Measurements from ENCODE around the gene MMD2.
"Not testable (repeated sequence)": the region's sequence is repeated elsewhere in the genome, so short reads cannot be mapped to it uniquely, and the experiment has no call there.

MMD2 gene, protein sequence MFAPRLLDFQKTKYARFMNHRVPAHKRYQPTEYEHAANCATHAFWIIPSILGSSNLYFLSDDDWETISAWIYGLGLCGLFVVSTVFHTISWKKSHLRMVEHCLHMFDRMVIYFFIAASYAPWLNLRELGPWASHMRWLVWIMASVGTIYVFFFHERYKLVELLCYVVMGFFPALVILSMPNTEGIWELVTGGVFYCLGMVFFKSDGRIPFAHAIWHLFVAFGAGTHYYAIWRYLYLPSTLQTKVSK
- total RNA-seq, result 0 to 0.04 reads per million in 2 experiments

GRCh38 chr7:4958477-4959301, at the start of gene MMD2:
TSS of gene MMD2 (minus strand) at chr7:4959187. CDS start at chr7:4959017, 170 bp downstream.
- no peak for DNase-seq (ENCODE audit: low read depth)

- no peak for DNase-seq (ENCODE audit: low read depth)
Measured at GRCh38 chr7:5005066-5005465, 46.1 kb upstream of the MMD2 start.

- no peak for DNase-seq (ENCODE audit: low read depth)
Measured at GRCh38 chr7:5001911-5002310, 42.9 kb upstream of the MMD2 start.

DNA sequence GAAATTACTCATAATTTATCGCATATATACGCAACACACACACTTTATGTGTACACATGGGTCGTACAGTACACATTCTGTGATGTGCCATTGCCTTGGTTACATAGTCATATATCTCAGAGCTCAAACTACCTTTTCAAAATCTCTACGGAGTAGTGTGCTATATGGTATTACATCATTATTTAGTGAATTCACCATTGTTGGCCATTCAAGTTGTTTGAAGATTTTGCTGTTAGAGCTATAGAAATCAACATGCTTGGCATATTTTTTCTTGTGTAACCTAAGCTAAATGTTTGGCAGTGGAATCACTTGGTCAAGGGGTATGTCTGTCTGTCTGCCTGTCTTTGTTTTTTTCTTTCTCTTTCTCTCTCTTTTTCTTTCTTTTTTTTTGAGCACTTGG, 42.0 kb upstream of the MMD2 start:
- DNase-seq (ENCODE audit: low read depth), result no peak

DNA sequence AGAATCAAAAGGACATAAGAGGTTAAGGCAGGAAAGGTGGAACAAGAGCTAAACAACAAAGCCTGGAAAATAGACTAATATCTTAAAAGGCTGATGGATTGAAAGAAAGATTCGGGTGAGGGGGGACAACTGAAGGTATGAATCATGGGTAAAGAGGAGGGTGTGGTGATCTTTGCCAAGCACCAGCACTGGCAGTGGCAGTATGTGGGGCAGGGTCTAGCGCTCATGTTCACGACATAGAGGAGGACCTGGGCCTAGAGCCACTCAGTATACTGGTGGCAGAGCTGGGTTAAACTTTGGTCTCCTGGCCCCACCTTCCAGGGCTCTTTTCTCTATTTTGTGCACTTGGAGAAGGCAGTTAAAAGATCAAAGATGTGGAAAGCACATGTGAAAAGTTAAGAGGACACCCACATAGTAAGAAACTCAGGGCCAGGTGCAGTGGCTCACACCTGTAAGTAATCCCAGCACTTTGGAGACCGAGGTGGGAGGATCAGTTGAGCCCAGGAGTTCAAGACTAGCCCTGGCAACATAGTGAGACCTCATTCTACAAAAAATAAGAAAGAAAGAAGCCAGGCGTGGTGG, 40.5 kb upstream of the MMD2 start:
- no peak for DNase-seq (ENCODE audit: low read depth)

GRCh38 chr7:4998910-4999309, 39.9 kb upstream of the MMD2 start:
- no peak for DNase-seq (ENCODE audit: low read depth)

- no peak for DNase-seq (ENCODE audit: low read depth)
Measured at GRCh38 chr7:4998244-4998643, 39.3 kb upstream of the MMD2 start.

GRCh38 chr7:4996696-4997222, 37.8 kb upstream of the MMD2 start:
- DNase-seq (ENCODE audit: low read depth), result no peak

DNA sequence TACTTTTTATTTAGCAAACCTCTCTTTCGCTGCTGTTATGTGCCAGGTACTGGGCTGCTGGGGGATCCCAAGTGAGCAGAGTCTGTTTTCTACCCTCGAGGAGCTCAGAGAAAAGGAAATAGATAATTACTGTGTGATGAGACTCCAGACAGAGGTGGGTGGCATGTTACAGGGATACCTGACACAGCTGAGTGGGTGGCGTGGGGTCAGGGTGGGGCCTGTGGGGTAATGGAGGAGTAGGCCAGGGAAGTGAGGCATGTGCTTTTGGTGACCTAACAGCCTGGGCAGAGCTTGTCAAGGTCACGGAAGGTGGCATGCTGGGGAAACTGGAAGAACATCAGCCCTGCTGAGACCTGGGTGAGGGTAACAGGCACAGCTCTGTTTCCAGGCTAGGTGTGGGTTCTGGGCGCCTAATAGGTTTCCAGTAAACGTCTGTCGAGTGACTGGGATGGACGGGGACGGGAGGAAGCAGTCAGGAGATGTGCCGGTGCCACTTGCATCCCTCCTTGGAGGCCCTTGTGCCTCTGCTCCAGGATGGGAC, 36.5 kb upstream of the MMD2 start:
- DNase-seq (ENCODE audit: low read depth), result no peak

- DNase-seq (ENCODE audit: low read depth), result no peak
Measured at GRCh38 chr7:4993471-4993870, 34.5 kb upstream of the MMD2 start.

GRCh38 chr7:4982741-4983140, 23.8 kb upstream of the MMD2 start:
- not testable (repeated sequence) for DNase-seq (ENCODE audit: low read depth)

DNA sequence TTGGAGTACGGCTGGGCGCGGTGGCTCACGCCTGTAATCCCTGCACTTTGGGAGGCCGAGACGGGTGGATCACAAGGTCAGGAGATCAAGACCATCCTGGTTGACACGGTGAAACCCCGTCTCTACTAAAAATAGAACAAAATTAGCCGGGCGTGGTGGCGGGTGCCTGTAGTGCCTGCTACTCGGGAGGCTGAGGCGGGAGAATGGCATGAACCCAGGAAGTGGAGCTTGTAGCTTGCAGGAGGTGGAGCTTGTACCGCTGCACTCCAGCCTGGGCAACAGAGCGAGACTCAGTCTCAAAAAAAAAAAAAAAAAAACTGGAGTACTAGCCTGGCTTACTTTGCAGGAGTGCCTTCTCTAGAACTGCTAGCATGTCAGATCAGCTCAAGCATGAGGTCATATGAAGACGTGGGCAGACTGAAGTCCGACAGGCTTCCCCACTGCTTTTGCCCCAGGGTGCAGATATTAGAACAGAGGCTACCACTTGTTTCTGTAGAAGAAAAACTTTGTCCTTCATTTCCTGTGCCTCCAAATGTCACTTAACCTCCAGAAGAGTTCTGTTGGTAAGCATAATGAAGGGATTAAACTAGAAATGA, 22.4 kb upstream of the MMD2 start:
- not testable (repeated sequence) for DNase-seq (ENCODE audit: low read depth)

DNA sequence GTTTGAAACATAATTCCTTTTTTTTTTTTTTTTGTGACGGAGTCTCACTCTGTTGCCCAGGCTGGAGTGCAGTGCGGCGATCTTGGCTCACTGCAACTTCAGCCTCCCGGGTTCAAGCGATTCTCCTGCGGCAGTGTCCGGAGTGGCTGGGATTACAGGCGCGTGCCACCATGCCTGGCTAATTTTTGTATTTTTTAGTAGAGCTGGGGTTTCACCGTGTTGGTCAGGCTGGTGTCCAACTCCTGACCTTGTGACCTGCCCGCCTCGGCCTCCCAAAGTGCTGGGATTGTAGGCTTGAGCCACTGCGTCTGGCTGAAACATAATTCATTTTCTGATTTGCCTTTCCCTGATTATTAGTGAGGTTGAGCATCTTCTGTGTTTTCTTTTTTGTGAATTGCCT, 16.6 kb upstream of the MMD2 start:
- DNase-seq (ENCODE audit: low read depth), result not testable (repeated sequence)

DNA sequence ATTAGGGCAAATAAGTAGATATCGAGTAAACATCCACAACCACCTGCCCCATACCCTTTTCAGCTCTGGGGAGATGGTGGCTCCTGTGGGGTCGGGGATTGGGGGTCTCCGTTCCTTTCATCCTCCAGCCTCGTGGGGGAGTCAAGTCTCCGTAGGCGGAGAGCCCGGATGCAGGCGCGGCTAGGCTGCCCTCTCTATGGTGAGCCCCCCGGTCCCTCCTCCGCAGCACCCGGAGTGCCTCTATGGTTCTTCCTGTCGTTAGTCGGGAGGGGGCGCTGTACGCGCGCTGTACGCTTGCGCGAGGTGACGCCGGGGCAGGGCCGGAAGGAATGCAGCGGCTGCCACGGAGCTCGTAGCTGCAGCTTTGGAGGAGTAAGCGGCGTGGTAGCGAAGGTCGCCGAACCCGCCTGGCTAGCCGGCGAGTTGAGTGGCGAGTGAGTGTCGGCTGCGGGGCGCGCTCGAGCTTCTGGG, 14.8 kb upstream of the MMD2 start:
- peak; percentile 87 for DNase-seq (ENCODE audit: low read depth)

- DNase-seq (ENCODE audit: low read depth), result not testable (repeated sequence)
Measured at GRCh38 chr7:4972446-4972845, 13.5 kb upstream of the MMD2 start.

DNA sequence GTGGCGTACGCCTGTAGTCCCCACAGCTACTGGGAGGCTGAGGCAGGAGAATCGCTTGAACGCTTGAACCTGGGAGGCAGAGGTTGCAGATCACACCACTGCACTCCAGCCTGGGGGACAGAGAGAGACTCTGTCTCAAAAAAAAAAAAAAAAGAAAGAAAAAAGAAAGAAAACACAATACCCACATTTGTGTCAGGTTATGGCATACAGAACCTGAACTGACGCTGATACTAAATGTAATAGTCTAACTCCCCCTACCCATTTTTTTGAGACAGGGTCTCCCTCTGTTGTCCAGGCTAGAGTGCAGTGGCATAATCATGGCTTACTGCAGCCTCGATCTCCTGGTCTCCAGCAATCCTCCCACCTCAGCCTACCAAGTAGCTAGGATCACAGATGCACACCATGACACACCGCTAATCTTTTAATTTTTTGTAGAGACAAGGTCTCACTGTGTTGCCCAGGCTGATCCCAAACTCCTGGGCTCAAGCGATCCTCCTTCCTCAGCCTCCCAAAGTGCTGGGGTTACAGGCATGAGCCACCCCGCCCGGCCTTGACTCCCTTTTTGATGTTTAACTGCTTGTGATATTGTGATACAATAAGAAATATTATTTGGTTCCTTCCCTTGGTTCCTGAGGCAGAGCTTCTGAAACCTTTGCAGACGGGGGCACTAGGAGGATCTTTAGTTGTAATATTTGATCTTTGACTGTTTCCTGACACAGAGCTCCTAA, 6.5 kb upstream of the MMD2 start:
- no peak for DNase-seq (ENCODE audit: low read depth)

GRCh38 chr7:4964506-4964905, 5.5 kb upstream of the MMD2 start:
- DNase-seq (ENCODE audit: low read depth), result no peak

DNA sequence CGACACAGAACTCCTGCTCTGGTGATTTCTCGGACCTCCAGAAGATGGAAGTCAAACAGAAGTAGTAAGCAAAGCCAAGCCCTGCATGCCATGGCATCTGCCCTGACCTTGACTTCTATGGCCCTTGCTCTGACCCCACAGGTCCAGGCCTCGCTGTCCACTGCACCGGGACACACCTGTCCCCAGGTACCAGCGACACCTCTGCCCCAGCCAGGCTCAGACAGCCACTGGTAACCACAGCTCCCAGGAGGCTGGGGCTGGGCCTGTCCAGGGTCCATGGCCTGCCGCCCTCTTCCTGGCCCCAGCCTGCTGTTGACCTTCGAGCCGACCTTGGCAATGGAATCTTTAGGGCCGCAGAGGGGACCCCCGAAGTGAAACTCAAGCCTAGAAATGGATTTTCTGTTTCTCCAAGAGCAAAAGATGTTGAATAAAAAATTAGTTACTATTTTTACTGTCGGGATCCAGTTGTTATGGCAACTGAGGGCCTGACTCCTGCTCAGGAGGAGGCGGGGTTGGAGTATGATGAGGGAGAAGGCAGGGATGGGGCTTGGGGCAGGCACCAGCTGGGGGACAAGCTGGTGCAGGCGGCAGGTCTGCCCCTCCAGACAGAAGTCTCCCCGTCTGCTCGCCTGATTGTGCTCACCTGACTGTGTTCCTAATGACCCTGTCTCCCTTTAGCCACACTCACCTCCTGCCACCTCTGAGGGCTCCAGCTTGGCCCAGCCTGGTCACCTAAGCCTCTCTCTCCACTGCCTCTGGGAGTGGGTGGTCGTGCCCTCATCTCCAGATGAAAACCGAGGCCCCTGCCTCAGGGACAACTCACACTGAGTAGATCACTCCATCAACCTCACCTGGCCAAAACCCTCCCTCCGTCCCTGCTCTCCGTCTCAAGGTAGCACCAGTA, 4.1 kb upstream of the MMD2 start:
- DNase-seq (ENCODE audit: low read depth), result no peak

DNA sequence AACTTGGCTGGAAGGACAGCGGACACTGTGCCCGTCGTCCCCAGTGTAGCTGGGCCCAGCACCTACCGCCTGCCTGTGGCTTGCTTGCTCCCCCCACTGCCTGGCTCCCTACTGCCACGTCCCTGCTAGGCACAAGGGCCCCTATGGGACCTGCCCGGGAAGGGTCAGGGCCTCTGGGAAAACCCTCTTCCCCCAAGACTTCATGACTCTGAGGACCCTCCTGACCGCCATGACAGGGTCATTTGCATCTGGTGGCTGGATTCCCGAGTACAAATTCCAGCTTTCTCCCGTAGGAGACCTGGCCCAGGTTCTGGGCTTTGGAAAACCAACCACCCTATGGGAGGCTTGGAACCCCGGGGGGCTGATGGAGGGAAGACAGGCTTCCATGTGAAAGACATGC, 1.4 kb upstream of the MMD2 start:
- DNase-seq (ENCODE audit: low read depth), result no peak

DNA sequence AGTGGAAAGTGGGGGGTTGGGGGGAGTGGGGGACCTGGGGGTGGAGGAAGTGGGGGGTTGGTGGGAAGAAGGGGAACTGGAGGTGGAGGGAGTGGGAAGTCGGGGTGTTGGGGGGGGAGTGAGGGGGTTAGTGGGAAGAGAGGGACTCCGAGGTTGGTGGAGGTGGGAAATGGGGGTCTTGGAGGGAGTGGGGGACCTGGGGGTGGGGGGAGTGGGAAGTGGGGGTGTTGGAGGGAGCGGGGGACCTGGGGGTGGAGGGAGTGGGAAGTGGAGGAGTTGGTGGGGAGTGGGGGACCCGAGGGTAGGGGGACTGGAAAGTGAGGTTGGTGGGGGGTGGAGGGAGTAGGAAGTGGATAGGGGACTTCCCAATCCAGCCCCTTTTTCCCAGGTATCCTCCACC, 906 bp upstream of the MMD2 start:
- DNase-seq (ENCODE audit: low read depth), result no peak

Measured in T follicular helper cell (primary cell).